Measurements from ENCODE around the gene RAB11FIP5. TPM values are rescaled to one million over a fixed set of nuclear protein-coding genes. Genes with fewer than 3 reads are reported as not detected.
A peak's percentile ranks its signal among the peaks of the same experiment; 100 is the strongest.
"Not testable (repeated sequence)": the region's sequence is repeated elsewhere in the genome, so short reads cannot be mapped to it uniquely, and the experiment has no call there.

RAB11FIP5 gene
- polyA plus RNA-seq, 4 donors, result 5.1 to 37.3 (median 8.3) TPM

GRCh38 chr2:73104933-73105332 lies 7.8 kb downstream of the RAB11FIP5 start:
- H3K36me3 ChIP-seq (ENCODE audit: control insufficient read depth in 3 of 3, insufficient read depth in 2 of 3, low read depth in 1 of 3, low read length in 3 of 3), result peaks cover 0 to 26% (median 0%) of the 10 kb centered on the region in 3 donors
- H3K27me3 ChIP-seq (ENCODE audit: control insufficient read depth in 3 of 3, insufficient read depth in 3 of 3, low read length in 3 of 3), result no peaks in the 10 kb centered on the region
- no peak for FAIRE-seq
- H3K9me3 ChIP-seq (ENCODE audit: control insufficient read depth in 2 of 2, insufficient read depth in 1 of 2, low read depth in 1 of 2, low read length in 1 of 2), result no peaks in the 10 kb centered on the region
- WGBS, 3 donors, result 94 to 98% (median 98%) methylated on average over 3 of the region's 3 CpGs
- no peak overlapping the region for H3K27ac ChIP-seq (ENCODE audit: low read depth in 1 of 3, low read length in 2 of 3)
- peaks cover 0 to 11% (median 0%) of the 10 kb centered on the region in 3 donors for H3K4me1 ChIP-seq (ENCODE audit: control insufficient read depth in 3 of 3, insufficient read depth in 2 of 3, low read depth in 1 of 3, low read length in 2 of 3)
- no peak overlapping the region for H3K4me3 ChIP-seq (ENCODE audit: low read depth in 1 of 3, low read length in 3 of 3)
- no peak for DNase-seq

DNA sequence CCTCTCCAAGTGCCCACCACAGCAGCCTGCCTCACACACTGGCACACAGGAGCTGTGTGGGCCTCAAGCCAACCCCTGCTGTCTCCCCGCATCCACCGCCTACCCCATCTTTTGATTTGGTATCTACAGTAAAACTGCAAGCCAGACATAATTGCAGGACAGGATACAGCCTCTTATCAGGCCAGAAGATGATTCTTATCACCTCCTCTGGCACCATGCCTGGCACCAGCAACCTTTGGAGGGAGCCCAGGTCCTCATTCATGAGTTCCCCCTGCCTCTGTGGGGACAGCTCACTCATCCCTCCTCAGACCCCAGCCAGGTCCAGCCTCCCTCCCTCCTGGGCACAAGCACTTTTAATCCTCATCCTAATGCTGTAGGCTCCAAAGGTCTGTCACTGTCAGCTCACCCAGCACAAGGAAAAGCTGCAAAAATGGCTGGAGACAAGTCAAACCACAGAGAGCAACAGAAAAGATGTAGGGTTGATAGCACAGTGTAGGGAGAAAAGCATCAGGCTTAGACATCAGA lies 9.7 kb downstream of the RAB11FIP5 start:
- Histone ChIP-seq H3K4me1 (ENCODE audit: control insufficient read depth in 3 of 3, insufficient read depth in 2 of 3, low read depth in 1 of 3, low read length in 2 of 3) (peaks cover 0 to 7% (median 0%) of the 10 kb centered on the region in 3 donors), H3K36me3 (ENCODE audit: control insufficient read depth in 3 of 3, insufficient read depth in 2 of 3, low read depth in 1 of 3, low read length in 3 of 3) (peaks cover 0 to 25% (median 0%) of the 10 kb centered on the region in 3 donors), H3K27me3 (ENCODE audit: control insufficient read depth in 3 of 3, insufficient read depth in 3 of 3, low read length in 3 of 3) (no peaks in the 10 kb centered on the region), H3K4me3 (ENCODE audit: low read depth in 1 of 3, low read length in 3 of 3) (no peak overlapping the region), H3K9me3 (ENCODE audit: control insufficient read depth in 2 of 2, insufficient read depth in 1 of 2, low read depth in 1 of 2, low read length in 1 of 2) (no peaks in the 10 kb centered on the region), H3K27ac (ENCODE audit: low read depth in 1 of 3, low read length in 2 of 3) (no peak overlapping the region)
- FAIRE-seq, result no peak
- DNase-seq, result no peak
- WGBS, 3 donors, result 35 to 55% (median 47%) methylated on average over 2 of the region's 2 CpGs

DNA sequence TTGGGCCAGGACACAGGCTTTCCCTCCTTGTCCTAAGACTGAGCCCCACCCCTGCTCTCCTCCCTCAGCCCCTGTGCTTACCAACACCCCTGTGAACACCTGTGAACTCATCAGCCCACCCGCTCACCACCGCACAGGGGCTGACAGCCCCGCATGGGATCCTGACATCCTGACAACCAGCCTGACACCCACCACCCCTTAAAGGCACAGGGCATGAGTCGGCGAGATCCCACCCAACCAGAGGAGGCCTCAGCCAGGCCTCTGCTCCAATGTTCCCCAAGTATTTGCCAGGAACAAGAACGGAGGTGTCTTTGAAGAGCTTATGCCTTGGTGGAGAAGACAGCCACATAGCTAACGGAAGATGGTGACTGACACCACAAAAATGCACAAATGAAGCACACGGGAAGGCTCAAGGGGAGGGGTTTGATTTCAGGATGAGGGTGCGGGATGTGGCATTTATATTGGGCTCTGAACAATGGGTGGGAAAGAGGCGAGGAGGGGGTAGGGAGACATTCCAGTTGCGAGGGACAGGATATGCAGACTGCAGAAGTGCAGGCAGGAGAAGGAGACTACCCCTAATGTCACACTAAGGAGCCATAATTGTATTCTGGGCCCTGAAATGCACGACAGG lies 11.0 kb downstream of the RAB11FIP5 start:
- Histone ChIP-seq H3K27ac (ENCODE audit: low read depth in 1 of 3, low read length in 2 of 3) (no peak overlapping the region), H3K9me3 (ENCODE audit: control insufficient read depth in 2 of 2, insufficient read depth in 1 of 2, low read depth in 1 of 2, low read length in 1 of 2) (no peaks in the 10 kb centered on the region), H3K4me3 (ENCODE audit: low read depth in 1 of 3, low read length in 3 of 3) (no peak overlapping the region), H3K4me1 (ENCODE audit: control insufficient read depth in 3 of 3, insufficient read depth in 2 of 3, low read depth in 1 of 3, low read length in 2 of 3) (peaks cover 0 to 7% (median 0%) of the 10 kb centered on the region in 3 donors), H3K36me3 (ENCODE audit: control insufficient read depth in 3 of 3, insufficient read depth in 2 of 3, low read depth in 1 of 3, low read length in 3 of 3) (peaks cover 0 to 19% (median 0%) of the 10 kb centered on the region in 3 donors), H3K27me3 (ENCODE audit: control insufficient read depth in 3 of 3, insufficient read depth in 3 of 3, low read length in 3 of 3) (no peaks in the 10 kb centered on the region)
- FAIRE-seq (no peak), DNase-seq (no peak)
- WGBS, 3 donors, result 85 to 95% (median 92%) methylated on average over 12 of the region's 12 CpGs

GRCh38 chr2:73100956-73101355 lies 11.8 kb downstream of the RAB11FIP5 start:
- H3K27ac ChIP-seq (ENCODE audit: low read depth in 1 of 3, low read length in 2 of 3), result no peak overlapping the region
- peaks cover 0 to 15% (median 0%) of the 10 kb centered on the region in 3 donors for H3K36me3 ChIP-seq (ENCODE audit: control insufficient read depth in 3 of 3, insufficient read depth in 2 of 3, low read depth in 1 of 3, low read length in 3 of 3)
- no peak overlapping the region for H3K4me3 ChIP-seq (ENCODE audit: low read depth in 1 of 3, low read length in 3 of 3)
- DNase-seq (no peak), FAIRE-seq (no peak)
- H3K4me1 ChIP-seq (ENCODE audit: control insufficient read depth in 3 of 3, insufficient read depth in 2 of 3, low read depth in 1 of 3, low read length in 2 of 3), result peaks cover 0 to 7% (median 0%) of the 10 kb centered on the region in 3 donors
- H3K27me3 ChIP-seq (ENCODE audit: control insufficient read depth in 3 of 3, insufficient read depth in 3 of 3, low read length in 3 of 3), result no peaks in the 10 kb centered on the region
- 93 to 97% (median 94%) methylated on average over 4 of the region's 4 CpGs for WGBS, 3 donors
- H3K9me3 ChIP-seq (ENCODE audit: control insufficient read depth in 2 of 2, insufficient read depth in 1 of 2, low read depth in 1 of 2, low read length in 1 of 2), result no peaks in the 10 kb centered on the region

GRCh38 chr2:73099486-73099885 lies 13.3 kb downstream of the RAB11FIP5 start:
- no peak for DNase-seq
- H3K9me3 ChIP-seq (ENCODE audit: control insufficient read depth in 2 of 2, insufficient read depth in 1 of 2, low read depth in 1 of 2, low read length in 1 of 2), result no peaks in the 10 kb centered on the region
- 92 to 94% (median 93%) methylated on average over 3 of the region's 3 CpGs for WGBS, 3 donors
- no peaks in the 10 kb centered on the region for H3K27me3 ChIP-seq (ENCODE audit: control insufficient read depth in 3 of 3, insufficient read depth in 3 of 3, low read length in 3 of 3)
- H3K4me1 ChIP-seq (ENCODE audit: control insufficient read depth in 3 of 3, insufficient read depth in 2 of 3, low read depth in 1 of 3, low read length in 2 of 3), result peaks cover 0 to 7% (median 0%) of the 10 kb centered on the region in 3 donors
- H3K4me3 ChIP-seq (ENCODE audit: low read depth in 1 of 3, low read length in 3 of 3), result no peak overlapping the region
- no peak overlapping the region for H3K27ac ChIP-seq (ENCODE audit: low read depth in 1 of 3, low read length in 2 of 3)
- no peak for FAIRE-seq
- peaks cover 0 to 11% (median 0%) of the 10 kb centered on the region in 3 donors for H3K36me3 ChIP-seq (ENCODE audit: control insufficient read depth in 3 of 3, insufficient read depth in 2 of 3, low read depth in 1 of 3, low read length in 3 of 3)

DNA sequence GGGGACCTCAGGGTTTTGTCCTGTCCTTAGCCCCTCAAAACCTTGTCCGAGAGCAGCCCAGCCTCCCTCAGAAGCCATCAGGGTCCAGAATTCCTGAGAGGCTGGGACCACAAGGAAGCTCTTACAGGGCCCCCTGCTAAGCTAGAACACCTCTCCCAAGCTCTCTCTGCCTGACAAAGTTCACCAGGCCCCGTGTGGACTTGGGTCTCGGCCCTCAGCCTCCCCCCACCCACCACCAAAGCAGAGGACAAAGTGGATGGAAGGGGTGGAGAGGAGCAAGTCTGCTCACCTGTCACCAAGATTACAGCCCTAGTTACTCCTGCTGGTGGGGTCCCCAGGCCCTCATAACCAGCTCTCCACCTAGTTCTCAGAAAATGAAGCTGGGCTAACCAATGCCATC lies 16.8 kb downstream of the RAB11FIP5 start:
- Histone ChIP-seq H3K27ac (ENCODE audit: low read depth in 1 of 3, low read length in 2 of 3) (no peak overlapping the region), H3K36me3 (ENCODE audit: control insufficient read depth in 3 of 3, insufficient read depth in 2 of 3, low read depth in 1 of 3, low read length in 3 of 3) (peaks cover 0 to 6% (median 0%) of the 10 kb centered on the region in 3 donors), H3K4me3 (ENCODE audit: low read depth in 1 of 3, low read length in 3 of 3) (no peak overlapping the region), H3K9me3 (ENCODE audit: control insufficient read depth in 2 of 2, insufficient read depth in 1 of 2, low read depth in 1 of 2, low read length in 1 of 2) (no peaks in the 10 kb centered on the region), H3K27me3 (ENCODE audit: control insufficient read depth in 3 of 3, insufficient read depth in 3 of 3, low read length in 3 of 3) (no peaks in the 10 kb centered on the region), H3K4me1 (ENCODE audit: control insufficient read depth in 3 of 3, insufficient read depth in 2 of 3, low read depth in 1 of 3, low read length in 2 of 3) (peaks cover 0 to 22% (median 0%) of the 10 kb centered on the region in 3 donors)
- DNase-seq (no peak), FAIRE-seq (no peak)
- 62 to 76% (median 75%) methylated on average over 3 of the region's 3 CpGs for WGBS, 3 donors

- 84 to 93% (median 87%) methylated on average over 17 of the region's 17 CpGs for WGBS, 3 donors
- not testable (repeated sequence) for DNase-seq; H3K27ac ChIP-seq (ENCODE audit: low read depth in 1 of 3, low read length in 2 of 3); FAIRE-seq; H3K4me3 ChIP-seq (ENCODE audit: low read depth in 1 of 3, low read length in 3 of 3); H3K27me3 ChIP-seq (ENCODE audit: control insufficient read depth in 3 of 3, insufficient read depth in 3 of 3, low read length in 3 of 3); H3K9me3 ChIP-seq (ENCODE audit: control insufficient read depth in 2 of 2, insufficient read depth in 1 of 2, low read depth in 1 of 2, low read length in 1 of 2)
- peaks cover 0 to 38% (median 0%) of the 10 kb centered on the region in 3 donors for H3K4me1 ChIP-seq (ENCODE audit: control insufficient read depth in 3 of 3, insufficient read depth in 2 of 3, low read depth in 1 of 3, low read length in 2 of 3)
- peaks cover 0 to 16% (median 0%) of the 10 kb centered on the region in 3 donors for H3K36me3 ChIP-seq (ENCODE audit: control insufficient read depth in 3 of 3, insufficient read depth in 2 of 3, low read depth in 1 of 3, low read length in 3 of 3)
Observed at GRCh38 chr2:73093601-73094218, 19.0 kb downstream of the RAB11FIP5 start.

DNA sequence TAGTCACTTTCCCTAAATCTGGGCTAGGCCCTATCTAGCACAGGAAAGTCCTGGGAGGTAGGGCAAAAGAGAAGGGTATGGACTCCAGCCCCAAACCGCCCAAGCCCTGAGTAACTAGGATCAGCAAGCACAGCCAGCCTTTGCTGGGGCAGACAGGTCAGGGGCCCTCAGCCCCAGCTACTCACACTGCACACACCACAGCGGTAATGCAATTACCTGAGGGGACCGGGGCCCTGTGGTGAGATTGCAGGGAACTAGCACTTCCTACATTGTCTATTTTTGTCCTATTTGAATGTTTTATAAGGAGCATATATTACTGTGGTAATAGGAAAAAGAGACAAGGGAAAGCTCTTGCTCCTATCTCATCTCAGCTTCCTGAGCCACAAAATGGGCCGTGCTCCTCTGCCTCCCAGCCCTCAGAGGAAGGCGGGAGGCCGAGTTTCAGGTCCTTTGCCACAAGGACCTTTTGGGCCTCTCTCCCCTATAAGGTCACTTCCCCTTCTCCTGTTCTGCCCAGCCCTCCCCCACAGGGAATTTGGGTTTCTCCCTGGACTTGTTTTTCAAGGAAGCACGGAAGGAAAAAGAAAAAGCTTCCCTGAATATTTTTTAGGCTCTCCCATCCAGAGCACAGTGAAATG lies 20.5 kb downstream of the RAB11FIP5 start:
- WGBS, 3 donors, result 65 to 75% (median 68%) methylated on average over 7 of the region's 7 CpGs
- no peak for FAIRE-seq

More for the DNA sequence above, 20.5 kb downstream of the RAB11FIP5 start:
- Histone ChIP-seq H3K4me1 (ENCODE audit: control insufficient read depth in 3 of 3, insufficient read depth in 2 of 3, low read depth in 1 of 3, low read length in 2 of 3) (peaks cover 0 to 43% (median 0%) of the 10 kb centered on the region in 3 donors), H3K4me3 (ENCODE audit: low read depth in 1 of 3, low read length in 3 of 3) (no peak overlapping the region), H3K27me3 (ENCODE audit: control insufficient read depth in 3 of 3, insufficient read depth in 3 of 3, low read length in 3 of 3) (no peaks in the 10 kb centered on the region), H3K27ac (ENCODE audit: low read depth in 1 of 3, low read length in 2 of 3) (peak overlapping the region in 1 of 3 donors; percentile 66), H3K36me3 (ENCODE audit: control insufficient read depth in 3 of 3, insufficient read depth in 2 of 3, low read depth in 1 of 3, low read length in 3 of 3) (peaks cover 0 to 30% (median 2%) of the 10 kb centered on the region in 3 donors), H3K9me3 (ENCODE audit: control insufficient read depth in 2 of 2, insufficient read depth in 1 of 2, low read depth in 1 of 2, low read length in 1 of 2) (no peaks in the 10 kb centered on the region)
- DNase-seq, result peak in 1 of 2 donors; percentile 62
